Ascending aorta (tissue), 2 donors: ENCODE measurements around the gene SMPD3. TPM values are rescaled to one million over a fixed set of nuclear protein-coding genes. Genes with fewer than 3 reads are reported as not detected.

Experiments used
- DNase-seq, 2 donors: peaks; one replicate each; pipeline ENCODE4 v3.0.0-alpha.2; 2019; ENCODE audit warnings: low spot score in 2 of 2
- H3K27ac ChIP-seq, 2 donors: fragments of 200-600 bp; sonication (generic); one replicate each; pipeline ENCODE4 v1.5.1; 2016 to 2017; ENCODE audit warnings: mild to moderate bottlenecking in 1 of 2
- H3K27me3 ChIP-seq: fragments of 200-600 bp; sonication (generic); one replicate; pipeline ENCODE4 v1.5.1; 2017
- H3K36me3 ChIP-seq, 2 donors: fragments of 200-600 bp; sonication (generic); one replicate each; pipeline ENCODE4 v1.5.1; 2016
- H3K4me1 ChIP-seq, 2 donors: fragments of 200-600 bp; sonication (generic); one replicate each; pipeline ENCODE4 v1.5.1; 2016 to 2017; ENCODE audit warnings: mild to moderate bottlenecking in 1 of 2
- H3K4me3 ChIP-seq, 2 donors: fragments of 200-600 bp; sonication (generic); one replicate each; pipeline ENCODE4 v1.5.1; 2016 to 2017; ENCODE audit warnings: mild to moderate bottlenecking in 1 of 2
- H3K9me3 ChIP-seq, 2 donors: fragments of 200-600 bp; sonication (generic); one replicate each; pipeline ENCODE4 v1.5.1; 2016
- intact Hi-C: fragments of 100-400 bp; cut with DNase I; formaldehyde crosslinking; loops from one replicate; pipeline ENCODE4 v1.15.1; 2023
- total RNA-seq: library from RNA; depleted of rRNA; stranded (reverse); fragments of >200 nt; gene quantifications from one replicate; pipeline ENCODE4 v1.1.0, GENCODE V29; 2016
- TF ChIP-seq, protein P1 (sequence below), 3 experiments: fragments of 200-600 bp in 2 of 3; fragments of 450-650 bp in 1 of 3; sonication (generic) in 2 of 3; IDR thresholded peaks; one replicate each; pipeline ENCODE4 v1.5.1; 2016 to 2019; ENCODE audit warnings: antibody characterized with exemption in 3 of 3, mild to moderate bottlenecking in 1 of 3, moderate library complexity in 1 of 3

SMPD3 gene
- total RNA-seq, 1 donor from 2014 or later, result not detected

GRCh38 chr16:68379472-68380347 is 68.6 kb downstream of the SMPD3 start:
- no peaks in the 10 kb centered on the region for H3K9me3 ChIP-seq
- intact Hi-C loops, result no loop called here
- DNase-seq, result no peak
- no peaks in the 10 kb centered on the region for H3K36me3 ChIP-seq
- H3K4me3 ChIP-seq, result no peak overlapping the region
- TF ChIP-seq, protein P1, sequence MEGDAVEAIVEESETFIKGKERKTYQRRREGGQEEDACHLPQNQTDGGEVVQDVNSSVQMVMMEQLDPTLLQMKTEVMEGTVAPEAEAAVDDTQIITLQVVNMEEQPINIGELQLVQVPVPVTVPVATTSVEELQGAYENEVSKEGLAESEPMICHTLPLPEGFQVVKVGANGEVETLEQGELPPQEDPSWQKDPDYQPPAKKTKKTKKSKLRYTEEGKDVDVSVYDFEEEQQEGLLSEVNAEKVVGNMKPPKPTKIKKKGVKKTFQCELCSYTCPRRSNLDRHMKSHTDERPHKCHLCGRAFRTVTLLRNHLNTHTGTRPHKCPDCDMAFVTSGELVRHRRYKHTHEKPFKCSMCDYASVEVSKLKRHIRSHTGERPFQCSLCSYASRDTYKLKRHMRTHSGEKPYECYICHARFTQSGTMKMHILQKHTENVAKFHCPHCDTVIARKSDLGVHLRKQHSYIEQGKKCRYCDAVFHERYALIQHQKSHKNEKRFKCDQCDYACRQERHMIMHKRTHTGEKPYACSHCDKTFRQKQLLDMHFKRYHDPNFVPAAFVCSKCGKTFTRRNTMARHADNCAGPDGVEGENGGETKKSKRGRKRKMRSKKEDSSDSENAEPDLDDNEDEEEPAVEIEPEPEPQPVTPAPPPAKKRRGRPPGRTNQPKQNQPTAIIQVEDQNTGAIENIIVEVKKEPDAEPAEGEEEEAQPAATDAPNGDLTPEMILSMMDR (IDR thresholded peaks at IDR 0.05), result no peak
- no peak overlapping the region for H3K27ac ChIP-seq
- H3K27me3 ChIP-seq, result no peaks in the 10 kb centered on the region
- no peaks in the 10 kb centered on the region for H3K4me1 ChIP-seq

DNA sequence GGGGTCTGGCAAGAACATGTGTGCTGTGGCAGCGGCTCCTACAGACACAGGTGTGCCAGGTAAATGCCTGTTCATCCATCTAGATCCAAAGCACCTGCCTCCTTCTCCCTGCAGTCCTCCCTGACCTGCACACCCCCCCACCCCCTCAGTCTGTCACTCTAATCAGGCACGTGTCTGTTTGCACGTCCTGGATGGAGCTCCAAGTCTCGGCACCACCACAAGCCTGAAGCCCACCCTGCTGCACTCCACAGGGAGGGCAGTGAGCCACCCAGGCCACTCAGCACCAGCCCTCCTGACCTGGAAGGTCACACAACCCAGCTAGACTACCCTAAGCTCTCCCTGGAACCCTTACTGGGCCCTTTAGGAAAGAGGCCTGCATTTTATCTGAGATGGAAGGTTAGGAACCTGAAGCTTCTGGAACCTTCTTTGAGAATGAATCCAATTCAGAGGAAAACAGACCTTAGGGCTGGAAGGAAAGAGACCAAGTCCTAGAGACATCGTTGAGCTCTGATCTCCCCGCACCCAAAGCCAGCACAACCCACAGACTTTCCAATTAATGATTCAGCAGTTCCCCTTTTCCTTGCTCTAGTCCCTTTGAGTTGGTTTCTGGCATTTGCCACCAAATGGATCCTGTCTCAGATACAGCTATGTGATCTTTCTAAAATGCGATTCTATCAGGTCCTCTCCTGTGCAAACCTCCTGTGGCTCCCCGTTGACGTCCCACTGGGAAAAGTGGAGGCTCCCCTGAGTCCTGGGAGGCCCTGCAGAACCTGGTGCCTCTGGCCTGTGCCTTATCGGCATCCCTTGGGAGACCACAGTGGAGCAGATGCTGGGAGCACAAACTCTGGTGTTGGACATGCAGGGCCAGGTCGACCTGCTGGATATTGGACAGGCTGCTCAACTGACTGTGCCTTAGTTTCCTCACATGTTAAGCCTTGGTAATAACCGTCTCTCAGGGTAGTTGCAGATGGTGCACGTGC is 69.6 kb downstream of the SMPD3 start:
- intact Hi-C loops, result no loop called here
- Histone ChIP-seq H3K27ac (no peak overlapping the region), H3K27me3 (no peaks in the 10 kb centered on the region), H3K36me3 (no peaks in the 10 kb centered on the region), H3K4me1 (no peaks in the 10 kb centered on the region), H3K9me3 (no peaks in the 10 kb centered on the region), H3K4me3 (no peak overlapping the region)
- DNase-seq, result no peak
- TF ChIP-seq, protein P1 (IDR thresholded peaks at IDR 0.05), result no peak

DNA sequence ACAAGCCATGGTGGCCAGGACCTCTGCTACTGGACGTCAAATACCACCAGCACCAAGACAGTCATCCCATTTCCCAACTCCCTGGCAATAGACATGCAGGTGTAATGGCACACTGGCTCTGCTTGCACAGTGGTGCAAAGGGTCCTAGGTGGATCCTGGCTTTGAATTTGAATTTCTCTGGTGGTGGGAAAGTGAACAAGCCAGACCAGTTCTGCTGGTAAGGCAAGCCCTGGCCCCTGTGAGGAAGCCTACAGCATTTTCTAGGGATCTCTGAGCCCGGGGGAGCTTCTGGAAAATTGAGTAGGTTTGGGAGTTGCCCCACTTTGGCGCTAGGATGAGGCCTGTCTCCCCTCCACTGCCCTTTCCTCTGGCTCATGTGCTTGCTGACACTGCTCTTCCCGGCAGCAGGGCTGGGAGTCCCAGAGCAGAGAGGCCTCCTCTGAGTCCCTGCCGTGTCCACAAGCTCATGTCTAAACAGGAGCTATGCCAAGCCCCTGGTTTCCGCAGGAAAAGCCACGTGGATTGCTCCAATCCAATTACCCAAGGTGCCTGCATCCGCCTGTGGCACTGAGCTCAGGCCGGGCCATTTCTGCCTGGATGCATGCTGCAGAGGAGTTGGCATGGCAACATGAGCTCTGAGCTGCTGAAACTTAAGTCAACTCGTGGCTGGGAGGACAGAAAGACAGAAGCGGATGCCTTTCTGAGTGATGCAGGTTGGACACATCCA is 70.5 kb downstream of the SMPD3 start:
- Histone ChIP-seq H3K36me3 (no peaks in the 10 kb centered on the region), H3K4me3 (no peak overlapping the region), H3K27me3 (no peaks in the 10 kb centered on the region), H3K4me1 (no peaks in the 10 kb centered on the region), H3K9me3 (no peaks in the 10 kb centered on the region), H3K27ac (no peak overlapping the region)
- DNase-seq, result no peak
- TF ChIP-seq, protein P1 (IDR thresholded peaks at IDR 0.05), result no peak
- intact Hi-C loops, result no loop called here

DNA sequence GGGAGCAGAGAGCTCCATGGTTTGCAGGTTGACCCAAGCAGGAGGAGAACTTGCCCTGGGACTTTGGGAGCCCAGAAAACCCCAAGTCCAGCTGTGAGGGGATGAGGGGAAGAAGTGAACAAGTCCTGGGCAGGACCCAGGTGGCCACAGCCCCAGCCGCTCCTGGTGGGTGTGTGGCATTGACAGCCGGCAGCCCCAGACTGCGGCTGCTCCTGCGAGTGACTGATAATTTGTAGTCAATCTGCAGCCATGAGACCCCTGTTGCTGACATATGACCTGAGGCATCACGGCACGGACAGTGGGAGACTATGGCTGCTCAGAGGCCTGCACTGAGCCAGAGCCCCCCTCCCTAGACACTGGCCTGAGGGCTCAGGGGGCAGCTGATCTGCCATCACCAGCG is 71.1 kb downstream of the SMPD3 start:
- Histone ChIP-seq H3K4me3 (no peak overlapping the region), H3K9me3 (no peaks in the 10 kb centered on the region), H3K4me1 (no peaks in the 10 kb centered on the region), H3K27me3 (no peaks in the 10 kb centered on the region), H3K27ac (no peak overlapping the region), H3K36me3 (no peaks in the 10 kb centered on the region)
- intact Hi-C loops, result no loop called here
- no peak for DNase-seq
- TF ChIP-seq, protein P1 (IDR thresholded peaks at IDR 0.05), result no peak

DNA sequence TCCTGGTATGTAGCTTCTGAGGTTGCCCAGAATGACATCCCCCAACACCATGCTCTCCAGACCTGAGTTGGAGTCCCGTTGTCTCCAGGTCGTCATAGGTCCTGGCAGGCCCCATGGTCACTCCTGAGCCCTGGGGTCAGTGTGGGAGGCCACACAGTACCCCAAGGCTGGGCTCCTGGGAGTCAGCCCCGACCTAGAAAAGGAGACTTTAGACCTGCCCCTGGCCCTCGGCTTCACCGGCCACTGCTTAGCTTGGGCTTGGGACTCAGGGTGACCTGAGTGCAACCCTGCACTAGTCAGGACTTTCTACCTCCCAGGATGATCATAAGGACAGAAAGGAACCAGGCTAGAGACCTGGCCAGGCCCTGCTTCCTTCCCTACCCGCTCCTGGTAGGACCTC is 71.7 kb downstream of the SMPD3 start:
- DNase-seq, result no peak
- no peaks in the 10 kb centered on the region for H3K27me3 ChIP-seq
- TF ChIP-seq, protein P1 (IDR thresholded peaks at IDR 0.05), result no peak
- no peaks in the 10 kb centered on the region for H3K9me3 ChIP-seq
- H3K4me3 ChIP-seq, result no peak overlapping the region
- no peaks in the 10 kb centered on the region for H3K36me3 ChIP-seq
- no peaks in the 10 kb centered on the region for H3K4me1 ChIP-seq
- intact Hi-C loops, result no loop called here
- H3K27ac ChIP-seq, result no peak overlapping the region
